Neuronal stem cell (in vitro differentiated cells): ENCODE measurements around the gene KLHL2.
"Not testable (repeated sequence)": the region's sequence is repeated elsewhere in the genome, so short reads cannot be mapped to it uniquely, and the experiment has no call there.

ENCODE experiments used
- DNase-seq: peaks from one replicate; pipeline ENCODE4 v3.0.0-alpha.2; 2013; ENCODE audit warnings: low spot score
- H2AFZ ChIP-seq: one replicate; pipeline ENCODE4 v1.6.1; 2013; ENCODE audit warnings: mild to moderate bottlenecking, low read length, inconsistent platforms
- H2AK5ac ChIP-seq: 2 replicates; pipeline ENCODE4 v1.6.1; 2013; ENCODE audit warnings: low read depth, mild to moderate bottlenecking, inconsistent platforms, low read length, moderate library complexity, mixed read lengths
- H2BK120ac ChIP-seq: 2 replicates; pipeline ENCODE4 v1.6.1; 2013; ENCODE audit warnings: low read depth, mild to moderate bottlenecking, inconsistent platforms, low read length, moderate library complexity, mixed read lengths
- H2BK12ac ChIP-seq: one replicate; pipeline ENCODE4 v1.6.1; 2013; ENCODE audit warnings: low read length, inconsistent platforms
- H2BK15ac ChIP-seq: 2 replicates; pipeline ENCODE4 v1.6.1; 2013; ENCODE audit warnings: mild to moderate bottlenecking, low read length, inconsistent platforms, mixed read lengths
- H2BK5ac ChIP-seq: one replicate; pipeline ENCODE4 v1.6.1; 2013; ENCODE audit warnings: inconsistent platforms, mild to moderate bottlenecking, low read length, moderate library complexity
- H3K14ac ChIP-seq: one replicate; pipeline ENCODE4 v1.6.1; 2013; ENCODE audit warnings: low read length, inconsistent platforms
- H3K18ac ChIP-seq: 2 replicates; pipeline ENCODE4 v1.6.1; 2013; ENCODE audit warnings: low read length, inconsistent platforms
- H3K23ac ChIP-seq: 2 replicates; pipeline ENCODE4 v1.6.1; 2013; ENCODE audit warnings: low read depth, mild to moderate bottlenecking, mixed read lengths, low read length, inconsistent platforms; ENCODE audit not compliant: poor library complexity
- H3K27ac ChIP-seq: replicated peaks from 3 replicates; pipeline ENCODE4 v1.5.1; 2013; ENCODE audit warnings: low read length, inconsistent platforms
- H3K27me3 ChIP-seq, 3 experiments: 2 replicates each; pipeline ENCODE4 v1.6.1; 2013; ENCODE audit warnings: low read length in 3 of 3, mild to moderate bottlenecking in 2 of 3, inconsistent platforms in 1 of 3, low read depth in 1 of 3, mixed read lengths in 1 of 3, moderate library complexity in 1 of 3; ENCODE audit not compliant: control insufficient read depth in 3 of 3, insufficient read depth in 3 of 3
- H3K36me3 ChIP-seq, 2 donors: replicated peaks in 1 of 2; 2 replicates each; pipeline ENCODE4 v1.6.1; 2013; ENCODE audit warnings: low read length in 2 of 2; ENCODE audit not compliant: control insufficient read depth in 2 of 2, insufficient read depth in 2 of 2
- H3K4ac ChIP-seq: 2 replicates; pipeline ENCODE4 v1.6.1; 2013; ENCODE audit warnings: inconsistent platforms, mild to moderate bottlenecking, low read length, moderate library complexity
- H3K4me1 ChIP-seq, 2 donors: 1 replicate in 1 of 2; 2 replicates in 1 of 2; pipeline ENCODE4 v1.6.1; 2013; ENCODE audit warnings: low read length in 2 of 2, low read depth in 1 of 2; ENCODE audit not compliant: control insufficient read depth in 2 of 2, insufficient read depth in 1 of 2
- H3K4me2 ChIP-seq: one replicate; pipeline ENCODE4 v1.6.1; 2013; ENCODE audit warnings: mild to moderate bottlenecking, low read length, inconsistent platforms; ENCODE audit not compliant: insufficient read depth, poor library complexity, severe bottlenecking
- H3K4me3 ChIP-seq, 2 donors: 2 replicates each; pipeline ENCODE4 v1.5.1; 2013; ENCODE audit warnings: low read length in 2 of 2, mild to moderate bottlenecking in 2 of 2, inconsistent platforms in 1 of 2, moderate library complexity in 1 of 2
- H3K79me1 ChIP-seq: one replicate; pipeline ENCODE4 v1.6.1; 2013; ENCODE audit warnings: low read depth, mild to moderate bottlenecking, inconsistent platforms, low read length, moderate library complexity
- H3K9ac ChIP-seq: one replicate; pipeline ENCODE4 v1.6.1; 2013; ENCODE audit warnings: mild to moderate bottlenecking, low read depth, low read length, inconsistent platforms; ENCODE audit not compliant: poor library complexity
- H3K9me3 ChIP-seq, 2 donors: replicated peaks in 1 of 2; 2 replicates each; pipeline versions ENCODE3 to v1.6.1; 2013; ENCODE audit warnings: low read length in 2 of 2, mild to moderate bottlenecking in 2 of 2, inconsistent platforms in 1 of 2, low read depth in 1 of 2, mixed read lengths in 1 of 2, moderate library complexity in 1 of 2; ENCODE audit not compliant: control insufficient read depth in 2 of 2, insufficient read depth in 1 of 2
- H4K8ac ChIP-seq: one replicate; pipeline ENCODE4 v1.6.1; 2013; ENCODE audit warnings: low read depth, mild to moderate bottlenecking, inconsistent platforms, low read length, moderate library complexity
- H4K91ac ChIP-seq: one replicate; pipeline ENCODE4 v1.6.1; 2013; ENCODE audit warnings: low read length, low read depth, mild to moderate bottlenecking, inconsistent platforms; ENCODE audit not compliant: poor library complexity
- WGBS, 2 donors: extraction: QIAGEN DNeasy Blood & Tissue Kit; methylation state at CpG; one replicate each; pipeline ENCODE4 v1.1.7; 2013; ENCODE audit warnings: missing lambda C conversion rate in 2 of 2, mixed read lengths in 1 of 2; ENCODE audit not compliant: insufficient read length in 2 of 2, insufficient replicate concordance in 1 of 2; ENCODE audit errors: extremely low coverage in 2 of 2; 5-methylcytosine and 5-hydroxymethylcytosine counted together

KLHL2 gene

DNA sequence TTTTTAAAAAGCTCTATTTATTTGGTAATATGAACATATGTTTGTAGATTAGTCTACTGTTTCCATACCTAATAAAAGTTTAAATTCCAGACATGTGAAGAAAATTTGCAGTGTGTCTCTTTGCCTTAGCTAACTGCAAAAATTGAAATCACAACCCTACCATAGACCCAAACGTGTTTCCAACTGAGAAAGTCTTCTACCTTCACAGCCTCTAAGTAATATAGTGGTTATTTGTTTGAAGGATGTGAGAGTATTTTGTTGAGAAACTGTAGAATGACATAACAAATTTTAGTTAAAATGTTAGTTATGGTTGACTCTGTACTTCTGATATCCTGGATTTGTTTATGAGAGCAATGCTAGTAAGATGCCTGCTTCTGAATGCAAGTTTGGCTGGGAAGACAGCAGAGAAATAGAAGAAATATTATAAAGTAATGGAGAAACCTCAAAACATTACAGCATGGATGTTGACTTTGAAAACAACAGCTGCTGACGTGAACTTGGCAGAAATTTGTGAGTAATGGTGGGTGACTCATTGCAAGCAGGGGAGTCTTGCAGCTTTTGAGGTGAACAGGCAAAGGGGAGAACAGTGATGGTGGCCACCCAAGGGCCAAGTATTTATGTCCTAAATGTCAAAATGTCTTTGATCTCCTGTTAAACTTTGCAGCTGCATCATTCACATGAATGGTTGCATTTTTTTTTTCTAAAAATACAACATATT lies 7.8 kb downstream of the KLHL2 start:
- not testable (repeated sequence) for DNase-seq, H3K4ac ChIP-seq, H2AK5ac ChIP-seq, H3K79me1 ChIP-seq, H3K36me3 ChIP-seq, H2BK120ac ChIP-seq, H3K23ac ChIP-seq, H3K27ac ChIP-seq, H3K27me3 ChIP-seq, H3K4me2 ChIP-seq, H4K8ac ChIP-seq, H3K9ac ChIP-seq, H2BK15ac ChIP-seq, H2BK5ac ChIP-seq, H3K9me3 ChIP-seq, H3K4me1 ChIP-seq, H3K18ac ChIP-seq, H3K4me3 ChIP-seq, H3K14ac ChIP-seq, H2AFZ ChIP-seq, H4K91ac ChIP-seq, H2BK12ac ChIP-seq
- no CpG with 5 or more reads among the region's 2 CpGs for WGBS, 2 donors

- not testable (repeated sequence) for H3K4ac ChIP-seq, H3K4me1 ChIP-seq, H3K4me3 ChIP-seq, H3K79me1 ChIP-seq, H3K4me2 ChIP-seq, H3K27me3 ChIP-seq, H3K23ac ChIP-seq, H3K9ac ChIP-seq, H2BK15ac ChIP-seq, H2BK5ac ChIP-seq, H3K18ac ChIP-seq, H2AK5ac ChIP-seq, H2BK12ac ChIP-seq, H3K27ac ChIP-seq, DNase-seq, H3K9me3 ChIP-seq, H2BK120ac ChIP-seq, H3K36me3 ChIP-seq, H2AFZ ChIP-seq, H4K91ac ChIP-seq, H4K8ac ChIP-seq, H3K14ac ChIP-seq
- whole genome bisulfite sequencing, 2 donors, result no CpG with 5 or more reads among the region's 2 CpGs
Observed at GRCh38 chr4:165215761-165216487, 8.6 kb downstream of the KLHL2 start.

GRCh38 chr4:165217325-165217724 lies 10.0 kb downstream of the KLHL2 start:
- no peak overlapping the region for H3K4me3 ChIP-seq
- peaks cover 3% of the 10 kb centered on the region for H3K79me1 ChIP-seq
- no peak overlapping the region for H2BK15ac ChIP-seq
- no peak overlapping the region for H2AFZ ChIP-seq
- H3K18ac ChIP-seq, result no peak overlapping the region
- H3K23ac ChIP-seq, result no peak overlapping the region
- H2BK12ac ChIP-seq, result no peak overlapping the region
- no peak overlapping the region for H2BK5ac ChIP-seq
- no CpG with 5 or more reads among the region's 3 CpGs for WGBS, 2 donors
- no peak for DNase-seq
- no peak overlapping the region for H2AK5ac ChIP-seq
- no peaks in the 10 kb centered on the region for H3K9me3 ChIP-seq
- H4K91ac ChIP-seq, result no peak overlapping the region
- no peaks in the 10 kb centered on the region for H3K27me3 ChIP-seq
- H3K36me3 ChIP-seq, result peaks cover 0 to 7% of the 10 kb centered on the region in 2 donors
- peaks cover 0 to 3% of the 10 kb centered on the region in 2 donors for H3K4me1 ChIP-seq
- no peak overlapping the region for H3K27ac ChIP-seq
- H3K9ac ChIP-seq, result no peak overlapping the region
- no peak overlapping the region for H3K14ac ChIP-seq
- H3K4me2 ChIP-seq, result no peak overlapping the region
- no peak overlapping the region for H2BK120ac ChIP-seq
- no peak overlapping the region for H4K8ac ChIP-seq
- H3K4ac ChIP-seq, result no peak overlapping the region

- H3K79me1 ChIP-seq, H3K23ac ChIP-seq, H2AK5ac ChIP-seq, H3K27me3 ChIP-seq, H3K4me1 ChIP-seq, H3K27ac ChIP-seq, H2AFZ ChIP-seq, H4K91ac ChIP-seq, H3K18ac ChIP-seq, H2BK120ac ChIP-seq, DNase-seq, H4K8ac ChIP-seq, H3K14ac ChIP-seq, H3K4me2 ChIP-seq, H3K9me3 ChIP-seq, H3K4ac ChIP-seq, H2BK5ac ChIP-seq, H3K9ac ChIP-seq, H3K36me3 ChIP-seq, H3K4me3 ChIP-seq, H2BK12ac ChIP-seq, H2BK15ac ChIP-seq: not testable (repeated sequence)
- no CpG with 5 or more reads among the region's 4 CpGs for WGBS, 2 donors
Observed at GRCh38 chr4:165221306-165221705, 13.9 kb downstream of the KLHL2 start.
